H1 (cell line): ENCODE measurements around the gene EDA. TPM values are rescaled to one million over a fixed set of nuclear protein-coding genes. Genes with fewer than 3 reads are reported as not detected.

Experiments
- CTCF ChIA-PET: fragments of 300-600 bp; sonication (Branson Sonifier 250); formaldehyde crosslinking; loops from one replicate; lab custom pipeline; 2021; ENCODE audit not compliant: partially characterized antibody; lab: Charles Lee
- POLR2A ChIA-PET: fragments of 300-600 bp; sonication (Branson Sonifier 250); formaldehyde crosslinking; loops from one replicate; lab custom pipeline; 2021; ENCODE audit warnings: inconsistent platforms; ENCODE audit not compliant: partially characterized antibody; lab: Charles Lee
- DNase-seq, 2 experiments: peaks; one replicate each; pipeline versions ENCODE4 v3.0.0 to v3.0.0-alpha.2; 2010 to 2022; ENCODE audit warnings: low spot score in 2 of 2, low read depth in 1 of 2, mixed read lengths in 1 of 2
- FAIRE-seq: peaks from 2 replicates; lab custom pipeline; 2011; peaks lifted over from hg19 to GRCh38; lab: Jason Lieb, UNC
- H2AFZ ChIP-seq: 2 replicates; pipeline ENCODE4 v1.8.1; 2012; ENCODE audit warnings: low read length, inconsistent platforms
- H2AK5ac ChIP-seq: 2 replicates; pipeline ENCODE4 v1.6.1; 2013; ENCODE audit warnings: low read depth, low read length
- H2BK120ac ChIP-seq: replicated peaks from 2 replicates; pipeline ENCODE3; 2013; ENCODE audit warnings: low read depth, low read length, inconsistent platforms
- H2BK12ac ChIP-seq: 2 replicates; pipeline ENCODE4 v1.6.1; 2013; ENCODE audit warnings: low read depth, low read length
- H2BK15ac ChIP-seq: 2 replicates; pipeline ENCODE4 v1.6.1; 2013; ENCODE audit warnings: low read length
- H2BK20ac ChIP-seq: 2 replicates; pipeline ENCODE4 v1.6.1; 2013; ENCODE audit warnings: low read length
- H2BK5ac ChIP-seq: 2 replicates; pipeline ENCODE4 v1.6.1; 2013; ENCODE audit warnings: low read depth, low read length
- H3K14ac ChIP-seq: 2 replicates; pipeline ENCODE4 v1.6.1; 2013; ENCODE audit warnings: inconsistent platforms; ENCODE audit not compliant: insufficient read length
- H3K18ac ChIP-seq: 2 replicates; pipeline ENCODE4 v1.6.1; 2013; ENCODE audit warnings: low read length; ENCODE audit errors: extremely low read depth
- H3K23ac ChIP-seq: 2 replicates; pipeline ENCODE4 v1.6.1; 2013; ENCODE audit warnings: inconsistent platforms; ENCODE audit not compliant: insufficient read length
- H3K23me2 ChIP-seq: 2 replicates; pipeline ENCODE4 v1.6.1; 2013; ENCODE audit warnings: low read depth, low read length
- H3K27ac ChIP-seq: 2 replicates; pipeline ENCODE4 v1.6.1; 2011; ENCODE audit warnings: low read depth, low read length, inconsistent platforms
- H3K27me3 ChIP-seq, 4 experiments: replicated peaks in 1 of 4; 1 replicate in 1 of 4; 2 replicates in 3 of 4; pipeline versions ENCODE4 v1.6.1 to v1.8.1; 2011 to 2013; ENCODE audit warnings: low read length in 3 of 4, mild to moderate bottlenecking in 3 of 4, inconsistent platforms in 2 of 4, mixed read lengths in 2 of 4, moderate library complexity in 1 of 4; ENCODE audit not compliant: control insufficient read depth in 3 of 4, insufficient read depth in 3 of 4; ENCODE audit errors: extremely low read depth in 1 of 4
- H3K36me3 ChIP-seq, 4 experiments: 2 replicates each; pipeline versions ENCODE4 v1.6.1 to v1.8.1; 2011 to 2013; ENCODE audit warnings: mild to moderate bottlenecking in 4 of 4, low read length in 3 of 4, moderate library complexity in 2 of 4, control low read depth in 1 of 4, inconsistent platforms in 1 of 4; ENCODE audit not compliant: insufficient read depth in 4 of 4, control insufficient read depth in 2 of 4
- H3K4ac ChIP-seq: replicated peaks from 2 replicates; pipeline ENCODE3; 2013; ENCODE audit warnings: low read length, low read depth, mixed read lengths, inconsistent platforms; ENCODE audit not compliant: insufficient read length
- H3K4me1 ChIP-seq, 4 experiments: replicated peaks in 1 of 4; 1 replicate in 1 of 4; 2 replicates in 3 of 4; pipeline versions ENCODE4 v1.6.1 to v1.8.1; 2011 to 2013; ENCODE audit warnings: low read length in 3 of 4, inconsistent platforms in 2 of 4, mixed read lengths in 1 of 4; ENCODE audit not compliant: insufficient read depth in 4 of 4, control insufficient read depth in 3 of 4
- H3K4me2 ChIP-seq, 2 experiments: 2 replicates each; pipeline versions ENCODE4 v1.6.1 to v1.8.1; 2011 to 2013; ENCODE audit warnings: low read depth in 2 of 2, low read length in 2 of 2, control low read depth in 1 of 2, inconsistent platforms in 1 of 2, mild to moderate bottlenecking in 1 of 2; ENCODE audit not compliant: insufficient read depth in 1 of 2
- H3K4me3 ChIP-seq, 4 experiments: fragments of 200-600, 300-600 bp in 1 of 4; sonication (generic), shearing (Covaris generic), sonication (Bioruptor Twin) in 1 of 4; 2 replicates each; pipeline versions ENCODE4 v1.5.1 to v1.8.1; 2011 to 2016; ENCODE audit warnings: low read length in 4 of 4, low read depth in 3 of 4, control low read depth in 2 of 4, inconsistent platforms in 2 of 4, mild to moderate bottlenecking in 2 of 4, mixed read lengths in 1 of 4, moderate library complexity in 1 of 4; ENCODE audit not compliant: insufficient read depth in 2 of 4; ENCODE audit errors: extremely low read depth in 1 of 4
- H3K56ac ChIP-seq: replicated peaks from 2 replicates; pipeline ENCODE3; 2013; ENCODE audit warnings: low read depth, mild to moderate bottlenecking, mixed read lengths, low read length, inconsistent platforms; ENCODE audit not compliant: insufficient read length
- H3K79me1 ChIP-seq: 2 replicates; pipeline ENCODE4 v1.6.1; 2013; ENCODE audit warnings: low read depth, low read length, control low read depth
- H3K79me2 ChIP-seq, 2 experiments: 2 replicates each; pipeline versions ENCODE4 v1.6.1 to v1.8.1; 2012 to 2013; ENCODE audit warnings: low read length in 2 of 2, mild to moderate bottlenecking in 2 of 2, inconsistent platforms in 1 of 2; ENCODE audit not compliant: insufficient read depth in 2 of 2, control insufficient read depth in 1 of 2
- H3K9ac ChIP-seq, 4 experiments: replicated peaks in 1 of 4; 1 replicate in 1 of 4; 2 replicates in 3 of 4; pipeline versions ENCODE4 v1.6.1 to v1.8.1; 2011 to 2013; ENCODE audit warnings: low read depth in 3 of 4, low read length in 3 of 4, control low read depth in 2 of 4, mild to moderate bottlenecking in 2 of 4, moderate library complexity in 2 of 4, inconsistent platforms in 1 of 4; ENCODE audit errors: extremely low read depth in 1 of 4
- H3K9me3 ChIP-seq, 2 experiments: 2 replicates each; pipeline versions ENCODE4 v1.6.1 to v1.8.1; 2012 to 2013; ENCODE audit warnings: mild to moderate bottlenecking in 2 of 2, moderate library complexity in 2 of 2, control low read depth in 1 of 2, inconsistent platforms in 1 of 2, low read depth in 1 of 2, low read length in 1 of 2, mixed read lengths in 1 of 2; ENCODE audit not compliant: insufficient read depth in 2 of 2
- H4K20me1 ChIP-seq, 2 experiments: replicated peaks in 1 of 2; 2 replicates each; pipeline versions ENCODE3 to v1.8.1; 2011 to 2013; ENCODE audit warnings: inconsistent platforms in 2 of 2, low read length in 2 of 2, mild to moderate bottlenecking in 1 of 2; ENCODE audit not compliant: insufficient read depth in 2 of 2, control insufficient read depth in 1 of 2
- H4K5ac ChIP-seq: 2 replicates; pipeline ENCODE4 v1.6.1; 2013; ENCODE audit warnings: low read length, low read depth, mixed read lengths, inconsistent platforms; ENCODE audit not compliant: insufficient read length
- H4K8ac ChIP-seq: 2 replicates; pipeline ENCODE4 v1.8.0; 2013; ENCODE audit warnings: mild to moderate bottlenecking, moderate library complexity, low read length, inconsistent platforms; ENCODE audit not compliant: insufficient read depth; ENCODE audit errors: extremely low read depth
- H4K91ac ChIP-seq: replicated peaks from 2 replicates; pipeline ENCODE3; 2013; ENCODE audit warnings: low read length, mixed read lengths, inconsistent platforms; ENCODE audit not compliant: insufficient read length
- ATF2 ChIP-seq: IDR thresholded peaks from 2 replicates; pipeline ENCODE4 v1.6.1; 2012; ENCODE audit warnings: low read length, inconsistent platforms
- CBX8 ChIP-seq: fragments of 300-800, 300-1000 bp; sonication (generic); IDR thresholded peaks from 2 replicates; pipeline ENCODE4 v1.7.1; 2016; ENCODE audit warnings: low read depth, low read length, borderline replicate concordance
- CEBPB ChIP-seq: IDR thresholded peaks from 2 replicates; pipeline ENCODE4 v1.6.1; 2012; ENCODE audit warnings: low read depth, low read length
- CHD1 ChIP-seq: IDR thresholded peaks from 2 replicates; pipeline ENCODE4 v1.6.1; 2012; ENCODE audit warnings: low read depth, low read length, improper control_type of control experiment
- KDM1A ChIP-seq: fragments of 200-600, 300-600 bp; sonication (generic); IDR thresholded peaks from 2 replicates; pipeline ENCODE4 v1.7.1; 2016; ENCODE audit warnings: mild to moderate bottlenecking, low read length, borderline replicate concordance
- RAD21 ChIP-seq, 2 experiments: IDR thresholded peaks in 1 of 2; conservative IDR thresholded peaks in 1 of 2; 2 replicates each; pipeline ENCODE4 v1.6.1; 2011; ENCODE audit warnings: low read depth in 2 of 2, low read length in 2 of 2, improper control_type of control experiment in 1 of 2, inconsistent platforms in 1 of 2, mild to moderate bottlenecking in 1 of 2, moderate library complexity in 1 of 2
- RBBP5 ChIP-seq: IDR thresholded peaks from 2 replicates; pipeline ENCODE4 v1.7.1; 2012; ENCODE audit warnings: low read depth, mild to moderate bottlenecking, inconsistent platforms, low read length, moderate library complexity, borderline replicate concordance
- RXRA ChIP-seq: IDR thresholded peaks from 2 replicates; pipeline ENCODE4 v1.6.1; 2011; ENCODE audit warnings: low read depth, mild to moderate bottlenecking, low read length, moderate library complexity; ENCODE audit not compliant: insufficient read depth
- SIN3A ChIP-seq, 2 experiments: IDR thresholded peaks in 1 of 2; conservative IDR thresholded peaks in 1 of 2; 2 replicates each; pipeline ENCODE4 v1.6.1; 2011 to 2012; ENCODE audit warnings: low read length in 2 of 2, improper control_type of control experiment in 1 of 2, low read depth in 1 of 2, mild to moderate bottlenecking in 1 of 2
- SIRT6 ChIP-seq: IDR thresholded peaks from one replicate; pipeline ENCODE4 v1.7.1; 2012; ENCODE audit warnings: low read length, inconsistent platforms
- TAF7 ChIP-seq: optimal IDR thresholded peaks from 2 replicates; pipeline ENCODE3; 2011; ENCODE audit warnings: low read depth, mild to moderate bottlenecking, inconsistent platforms, low read length, moderate library complexity, borderline replicate concordance
- TCF12 ChIP-seq: IDR thresholded peaks from 2 replicates; pipeline ENCODE4 v1.6.1; 2011; ENCODE audit warnings: low read depth, mild to moderate bottlenecking, low read length
- polyA plus RNA-seq, 7 experiments: library from polyadenylated mRNA; depleted of rRNA in 3 of 7; stranded (reverse) in 5 of 7; unstranded in 2 of 7; fragments of >200 nt in 5 of 7; fragments of 200-250 nt in 2 of 7; gene quantifications; 1 replicate in 5 of 7; 2 replicates in 1 of 7; 4 replicates in 1 of 7; pipeline versions ENCODE4 v1.2.1 to v1.2.3, GENCODE V29; 2011 to 2013; ENCODE audit warnings: missing spikeins in 2 of 7, mixed read lengths in 2 of 7
- total RNA-seq: library from RNA; stranded (reverse); fragmentation: NEBNext Ultra II Directional; extraction: Animal tissue kit (Norgen Biotek cat#: 25700); gene quantifications from 2 replicates; pipeline ENCODE4 v1.2.1, GENCODE V29; 2021

Gene EDA
- total and polyA plus RNA-seq, 2 of the 8 experiments (the other 6 are each of a cell fraction or from before 2014, with no cell fraction given): 7.5 to 10.5 TPM

- CTCF ChIA-PET: interaction anchor here (0.7 to 1.4 kb wide), 3 partner anchors 14 to 55 kb away, joined by 3 to 5 read pairs (median 3); no protein-coding TSS in a partner anchor
- FAIRE-seq: no peak
- Histone ChIP-seq H4K91ac (no peak overlapping the region), H3K79me2 (no peaks in the 10 kb centered on the region), H3K36me3 (no peaks in the 10 kb centered on the region), H3K27me3 (no peaks in the 10 kb centered on the region), H4K5ac (no peak overlapping the region), H3K18ac (no peak overlapping the region), H2BK15ac (no peak overlapping the region), H2AK5ac (no peak overlapping the region), H3K9ac (no peak overlapping the region), H2AFZ (no peak overlapping the region), H3K79me1 (no peaks in the 10 kb centered on the region), H2BK5ac (no peak overlapping the region), H4K20me1 (no peaks in the 10 kb centered on the region), H3K56ac (no peak overlapping the region), H3K9me3 (no peaks in the 10 kb centered on the region), H3K14ac (no peak overlapping the region), H3K4me3 (no peak overlapping the region), H3K23me2 (no peaks in the 10 kb centered on the region), H4K8ac (no peak overlapping the region), H3K23ac (no peak overlapping the region), H2BK120ac (no peak overlapping the region), H2BK12ac (no peak overlapping the region), H2BK20ac (no peak overlapping the region), H3K4ac (no peak overlapping the region), H3K27ac (no peak overlapping the region), H3K4me1 (no peaks in the 10 kb centered on the region), H3K4me2 (no peak overlapping the region)
- TF ChIP-seq SIRT6: no peak
- TF ChIP-seq RXRA: no peak
- no peak for TF ChIP-seq ATF2
- TF ChIP-seq TAF7: no peak
- no peak for TF ChIP-seq CEBPB
- TF ChIP-seq CHD1: no peak
- no peak for TF ChIP-seq TCF12
- TF ChIP-seq CBX8: no peak
- TF ChIP-seq KDM1A: no peak
- TF ChIP-seq RAD21 (IDR thresholded peaks at IDR 0.05 in 1 of 2, conservative IDR thresholded peaks at IDR 0.05 in 1 of 2; ENCODE audit: low read depth in 2 of 2, low read length in 2 of 2): no peak
- TF ChIP-seq SIN3A (conservative IDR thresholded peaks at IDR 0.05 in 1 of 2, IDR thresholded peaks at IDR 0.05 in 1 of 2; ENCODE audit: low read depth in 1 of 2, low read length in 2 of 2): no peak
- no peak for TF ChIP-seq RBBP5
- POLR2A ChIA-PET: no interaction called here
- DNase-seq: no peak
These were observed 472.8 kb downstream of the EDA start for GRCh38 chrX:70088751-70089150.
